HUDEP-2 (cell line): ENCODE measurements around the gene TRIM3.

ENCODE experiments used
- DNase-seq, 76 experiments: peaks; one replicate each; lab custom pipeline; 2025; ENCODE audit not compliant: unreplicated experiment in 76 of 76; lab: John Stamatoyannopoulos, UW

Gene TRIM3

DNA sequence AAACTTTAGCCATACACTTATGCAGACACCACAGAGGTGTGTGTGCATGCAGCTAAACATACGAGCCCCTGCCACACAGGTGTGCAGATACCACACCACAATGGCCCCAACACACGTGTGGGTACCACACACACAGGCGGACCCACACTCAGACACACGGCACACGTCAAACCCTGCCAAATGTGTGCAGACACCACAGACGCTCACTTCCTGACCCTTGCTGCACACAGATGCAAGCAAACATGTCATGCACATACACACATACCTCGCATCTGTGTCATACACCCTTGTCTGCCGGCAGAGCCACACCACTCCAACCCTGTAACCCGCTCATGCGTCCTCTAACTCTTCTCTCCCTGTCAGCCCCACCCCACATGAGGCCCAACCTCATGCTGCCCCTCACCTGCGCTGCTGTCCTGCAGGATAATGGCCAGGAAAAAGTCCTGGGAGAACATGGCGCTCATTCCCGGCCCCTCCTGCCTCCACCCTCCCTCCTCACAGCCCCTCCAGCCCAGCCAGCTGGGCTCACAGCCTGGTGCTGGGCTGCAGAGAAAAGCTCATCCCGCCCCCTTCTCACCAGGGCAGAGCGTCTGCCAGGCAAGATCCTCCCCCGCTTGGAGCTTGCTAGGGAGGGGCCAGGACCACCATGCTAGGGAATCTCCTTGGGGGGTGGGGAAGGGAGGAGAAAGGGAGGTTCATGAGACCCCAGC, 69.2 kb downstream of the TRIM3 start:
- no peak for DNase-seq

DNA sequence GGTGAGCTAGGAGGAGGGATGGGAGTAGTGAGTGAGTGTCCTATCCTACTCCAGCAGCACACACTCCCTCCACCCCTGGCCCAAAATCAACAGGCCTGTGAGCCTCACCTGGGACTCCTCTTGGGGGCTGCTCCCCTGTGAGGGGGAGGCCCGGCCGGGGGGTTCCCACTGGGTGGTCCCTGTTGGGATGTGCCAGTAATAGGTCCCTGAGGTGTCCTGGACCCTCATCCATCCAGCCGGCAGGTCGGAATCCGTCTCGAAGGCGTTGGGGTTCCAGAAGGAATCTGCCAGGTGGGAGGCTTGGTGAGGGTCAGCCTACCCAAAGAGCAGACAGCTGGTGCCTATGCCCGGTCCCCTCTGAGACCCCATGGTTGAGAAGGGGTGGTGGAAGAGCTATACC, 70.2 kb downstream of the TRIM3 start:
- no peak for DNase-seq

GRCh38 chr11:6402561-6402981, 71.2 kb downstream of the TRIM3 start:
- no peak for DNase-seq

DNA sequence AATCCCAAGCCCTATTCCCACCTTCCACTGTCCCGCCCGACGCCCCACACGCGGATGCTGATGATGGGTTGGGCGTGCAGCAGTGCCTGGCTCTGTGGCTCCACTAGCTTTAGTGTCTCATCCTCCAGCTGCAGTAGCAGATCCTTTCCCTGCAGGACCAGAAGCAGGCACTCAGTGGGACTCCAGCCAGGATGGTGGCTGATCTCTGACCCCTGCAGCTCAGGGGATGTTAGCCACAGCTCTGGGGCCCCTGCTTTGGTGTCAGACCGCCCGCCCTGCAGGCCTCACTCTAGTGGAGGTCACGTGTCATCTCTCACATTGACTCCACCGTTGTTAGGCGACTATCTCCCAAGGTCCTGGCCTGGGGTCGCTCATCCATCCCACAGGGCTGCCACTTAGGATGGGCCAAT, 71.7 kb downstream of the TRIM3 start:
- DNase-seq, result no peak

DNA sequence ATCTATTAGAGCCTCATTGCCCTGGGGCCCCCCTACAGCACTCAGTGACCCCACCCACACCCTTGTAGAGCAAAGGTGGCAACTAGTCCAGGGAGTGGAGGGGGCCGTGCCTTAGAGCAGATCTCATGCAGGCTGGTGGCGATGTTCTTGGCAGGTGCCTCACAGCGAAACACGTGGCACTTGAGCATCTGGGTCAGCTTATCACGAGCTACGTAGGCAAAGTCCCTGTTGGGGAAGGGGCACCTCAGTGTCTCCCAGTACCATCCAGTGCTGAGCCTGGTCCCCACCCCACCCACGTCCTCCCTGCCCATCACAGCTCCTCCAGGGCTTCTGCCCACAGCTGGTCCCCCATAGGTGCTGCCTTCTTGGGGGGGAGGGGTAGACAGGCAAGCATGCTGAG, 72.3 kb downstream of the TRIM3 start:
- DNase-seq, result no peak

DNA sequence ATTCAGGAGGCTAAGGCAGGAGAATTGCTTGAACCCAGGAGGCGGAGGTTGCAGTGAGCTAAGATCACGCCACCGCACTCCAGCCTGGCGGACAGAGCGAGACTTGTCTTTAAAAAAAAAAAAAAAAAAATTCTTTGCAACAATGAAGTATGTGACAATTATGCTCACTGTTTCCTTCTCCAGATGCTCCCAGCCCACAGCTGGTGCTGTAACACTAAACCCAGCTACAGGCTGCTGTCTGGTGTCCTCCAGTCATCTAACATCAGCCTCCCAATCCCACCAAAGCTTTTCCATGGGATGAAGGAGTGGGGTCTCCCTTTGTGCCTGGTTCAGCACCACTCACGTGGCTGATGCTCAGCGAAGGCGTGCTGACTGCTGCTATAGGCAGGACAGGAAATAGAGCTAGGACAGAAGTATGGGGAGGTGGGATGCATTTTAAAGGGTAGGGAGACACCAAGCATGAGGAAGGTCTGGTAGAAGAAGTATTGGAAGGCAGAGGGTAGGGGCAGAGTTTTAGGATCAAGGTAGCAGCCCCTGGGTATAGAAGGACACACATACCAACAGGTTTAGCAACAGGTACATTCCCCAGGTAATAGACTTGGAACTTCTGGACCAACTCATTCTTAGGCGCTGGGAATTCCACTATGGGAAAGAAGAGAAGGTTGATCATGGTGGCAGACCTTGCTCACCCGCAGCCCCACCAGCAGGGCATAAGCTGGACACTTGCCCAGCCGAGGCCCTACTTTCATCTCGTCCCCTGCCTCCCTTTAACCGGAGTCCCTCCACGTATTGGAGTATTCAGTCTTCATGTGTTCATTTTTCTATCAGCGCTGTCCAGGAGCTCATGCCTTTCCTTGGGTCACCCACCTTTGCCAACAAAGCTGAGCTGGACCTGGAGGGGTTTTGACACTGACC, 73.1 kb downstream of the TRIM3 start:
- DNase-seq, result no peak
